Measurements from ENCODE around the gene ERFL.
A peak's percentile ranks its signal among the peaks of the same experiment; 100 is the strongest.
"Not testable (repeated sequence)": the region's sequence is repeated elsewhere in the genome, so short reads cannot be mapped to it uniquely, and the experiment has no call there.

Gene ERFL

GRCh38 chr19:41941410-41942202 is 13.4 kb upstream of the ERFL start:
- TF ChIP-seq CTCF (IDR thresholded peaks at IDR 0.05; ENCODE audit: extremely low read depth, missing control alignments), result no peak

DNA sequence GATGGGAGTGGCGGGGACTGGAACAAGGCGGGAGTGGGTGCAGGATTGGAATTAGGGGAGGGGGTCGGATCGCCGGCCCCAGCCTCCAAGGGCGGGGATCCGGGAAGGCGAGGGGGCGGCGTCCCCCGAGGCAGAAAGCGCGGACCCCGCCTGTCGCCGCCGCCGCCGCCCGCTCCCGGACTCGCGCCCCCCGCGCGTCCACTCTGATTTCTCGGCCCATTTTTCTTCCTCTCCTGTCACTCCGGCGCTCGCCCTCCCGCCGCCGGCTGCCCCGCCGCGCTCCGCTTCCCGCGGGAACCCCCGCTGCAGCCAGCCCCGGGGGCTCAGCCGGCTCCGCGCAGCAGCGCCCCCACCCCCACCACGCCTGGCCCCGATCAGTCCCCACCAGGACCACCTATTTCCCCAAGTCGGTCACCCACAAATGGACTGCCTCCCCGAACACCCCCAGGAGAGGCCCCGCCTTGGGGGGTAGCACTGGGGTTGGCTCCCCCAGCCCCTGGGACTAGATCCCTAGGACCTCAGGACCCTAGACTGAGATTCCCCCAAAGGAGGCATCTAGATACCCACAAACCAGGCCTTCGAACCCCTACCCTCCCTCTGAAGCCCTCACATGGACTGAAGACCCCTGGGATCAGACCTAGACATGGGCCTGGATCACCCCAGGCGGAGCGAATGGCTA is 12.6 kb upstream of the ERFL start:
- no peak for TF ChIP-seq CTCF (IDR thresholded peaks at IDR 0.05; ENCODE audit: extremely low read depth, missing control alignments)
- DNase-seq (ENCODE audit: low spot score), result peak; percentile 60

More at GRCh38 chr19:41941410-41942202, 13.4 kb upstream of the ERFL start:
- peak; percentile 57 for DNase-seq (ENCODE audit: low spot score)

DNA sequence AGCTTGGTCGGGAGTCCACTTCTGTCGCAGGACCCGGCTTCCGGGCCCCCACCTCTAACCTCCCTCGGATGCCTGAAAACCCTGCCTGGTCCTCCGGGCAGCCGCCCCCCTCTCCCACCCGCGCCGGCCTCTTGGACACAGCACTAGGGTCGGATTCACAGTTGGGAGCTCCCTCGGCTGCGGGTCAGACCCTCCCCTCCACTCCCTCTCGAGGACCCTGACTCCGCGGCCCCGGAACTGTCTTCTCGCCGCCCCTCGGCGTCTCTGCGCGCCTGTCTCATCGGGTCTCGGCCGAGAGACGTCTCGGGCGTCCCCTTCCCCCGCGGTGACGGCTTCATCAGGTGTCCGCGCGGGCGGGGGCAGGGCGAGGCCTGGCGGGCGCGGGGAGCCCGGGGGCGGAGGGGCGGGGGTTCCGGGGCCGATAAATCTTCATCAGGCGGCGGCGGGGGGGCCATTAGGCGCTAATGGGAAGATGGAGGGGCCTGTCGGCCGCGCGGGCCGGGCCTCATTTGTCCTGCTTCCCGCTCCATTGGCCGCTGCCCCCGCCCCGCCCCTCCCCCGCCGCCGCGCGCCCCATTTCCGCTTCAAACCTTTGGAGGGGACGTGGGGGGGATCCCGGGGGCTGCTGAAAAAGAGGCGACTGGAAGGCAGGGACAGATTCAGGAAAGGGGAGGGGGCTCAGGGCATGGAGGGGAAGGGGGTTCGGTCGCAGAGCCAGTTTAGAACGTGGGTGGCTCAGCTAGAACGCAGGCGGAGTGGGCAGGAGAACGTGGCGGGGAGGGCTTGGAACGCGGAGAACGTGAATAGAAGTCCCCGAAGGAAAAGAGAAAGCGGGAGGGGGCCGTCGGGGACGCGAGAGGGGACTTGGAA is 11.8 kb upstream of the ERFL start:
- peak; percentile 88 for DNase-seq (ENCODE audit: low spot score)
- TF ChIP-seq CTCF (IDR thresholded peaks at IDR 0.05; ENCODE audit: extremely low read depth, missing control alignments), result no peak

DNA sequence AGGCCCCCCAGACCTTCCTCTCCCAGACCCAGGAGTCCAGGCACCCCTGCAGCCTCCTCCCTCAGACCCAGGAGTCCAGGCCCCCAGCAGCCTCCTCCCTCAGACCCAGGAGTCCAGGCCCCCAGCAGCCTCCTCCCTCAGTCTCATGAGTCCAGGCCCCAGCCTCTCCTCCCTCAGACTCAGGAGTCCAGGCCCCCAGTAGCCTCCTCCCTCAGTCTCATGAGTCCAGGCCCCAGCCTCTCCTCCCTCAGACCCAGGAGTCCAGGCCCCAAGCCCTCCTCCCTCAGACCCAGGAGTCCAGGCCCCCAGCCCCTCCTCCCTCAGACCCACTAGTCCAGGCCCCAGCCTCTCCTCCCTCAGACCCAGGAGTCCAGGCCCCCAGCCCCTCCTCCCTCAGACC is 11.0 kb upstream of the ERFL start:
- DNase-seq (ENCODE audit: low spot score), result not testable (repeated sequence)

DNA sequence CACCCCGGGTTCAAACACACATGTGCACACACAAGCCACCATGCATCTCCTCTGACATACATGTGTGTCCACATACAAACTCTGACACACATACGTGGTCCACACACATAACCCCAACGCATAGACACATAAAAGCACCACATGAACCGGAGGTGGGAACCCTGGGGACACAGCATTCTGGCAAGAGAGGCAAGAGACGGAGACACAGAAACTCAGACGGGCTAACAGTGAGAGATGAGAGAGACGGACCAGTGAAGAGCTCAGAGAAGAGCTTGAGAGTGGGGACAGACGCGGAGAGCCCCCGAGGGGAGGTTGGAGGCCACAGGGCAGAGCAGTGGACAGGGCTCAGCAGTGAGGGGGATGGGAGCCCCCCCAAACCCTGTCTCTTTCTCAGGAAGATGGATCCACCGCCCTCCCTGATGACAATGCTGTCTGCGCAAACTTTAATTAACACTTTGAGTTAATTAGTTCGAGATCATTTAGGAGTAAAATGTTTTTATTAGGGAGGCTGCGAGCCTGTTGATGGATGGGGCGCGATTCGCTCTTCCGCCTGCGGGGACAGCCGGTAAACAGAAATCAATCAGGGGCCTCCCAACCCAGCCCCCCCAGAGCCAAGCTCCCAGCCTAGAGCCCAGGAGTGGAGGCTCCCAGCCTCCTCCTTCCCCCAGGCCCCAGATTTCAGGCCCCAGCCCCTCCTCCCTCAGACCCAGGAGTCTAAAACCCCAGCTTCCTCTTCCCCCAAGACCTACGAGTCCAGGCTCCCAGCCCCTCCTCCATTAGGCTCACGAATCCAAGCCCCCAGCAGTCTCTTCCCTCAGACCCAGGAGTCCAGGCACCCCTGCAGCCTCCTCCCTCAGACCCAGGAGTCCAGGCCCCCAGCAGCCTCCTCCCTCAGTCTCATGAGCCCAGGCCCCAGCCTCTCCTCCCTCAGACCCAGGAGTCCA is 9.5 kb upstream of the ERFL start:
- DNase-seq (ENCODE audit: low spot score), result no peak

GRCh38 chr19:41936961-41937360 is 8.7 kb upstream of the ERFL start:
- no peak for DNase-seq (ENCODE audit: low spot score)
- no peak for TF ChIP-seq CTCF (IDR thresholded peaks at IDR 0.05; ENCODE audit: extremely low read depth, missing control alignments)

More for the DNA sequence above, 9.5 kb upstream of the ERFL start:
- no peak for TF ChIP-seq CTCF (IDR thresholded peaks at IDR 0.05; ENCODE audit: extremely low read depth, missing control alignments)

DNA sequence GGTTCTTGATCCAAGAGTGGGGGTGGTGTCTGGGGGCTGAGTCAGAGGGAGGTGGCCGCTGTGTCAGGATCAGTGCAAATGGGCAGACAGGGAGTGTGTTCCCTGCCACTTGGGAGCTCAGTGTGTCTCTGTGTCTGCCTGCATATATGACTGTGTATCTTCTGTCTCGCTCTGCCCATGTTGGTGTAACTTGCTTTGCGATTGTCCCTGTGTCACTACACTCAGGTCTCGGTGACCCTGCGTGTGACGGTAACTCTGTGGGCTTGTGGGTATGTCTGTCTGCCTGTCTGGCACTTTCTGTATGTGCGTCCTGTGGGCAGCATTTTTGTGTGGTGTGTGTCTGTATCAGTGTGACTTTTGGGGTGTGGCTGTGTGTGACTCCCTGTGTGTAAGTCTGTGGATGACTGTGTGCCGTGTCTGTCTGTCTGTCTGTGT is 8.2 kb upstream of the ERFL start:
- peak; percentile 26 for DNase-seq (ENCODE audit: low spot score)
- no peak for TF ChIP-seq CTCF (IDR thresholded peaks at IDR 0.05; ENCODE audit: extremely low read depth, missing control alignments)

Data from GM20000 (cell line).